AG04450 (cell line): Measurements from ENCODE around the gene SPARC. TPM values are rescaled to one million over a fixed set of nuclear protein-coding genes. Genes with fewer than 3 reads are reported as not detected.

ENCODE experiments used
- CTCF ChIA-PET: fragments of 300-600, 350-600 bp; formaldehyde crosslinking; extraction: SDS; loops from one replicate; lab custom pipeline; 2022; ENCODE audit warnings: antibody characterized with exemption, inconsistent platforms; lab: Charles Lee
- POLR2A ChIA-PET: fragments of 350-600 bp; formaldehyde crosslinking; extraction: SDS; loops from one replicate; lab custom pipeline; 2021; ENCODE audit warnings: antibody characterized with exemption, inconsistent platforms; lab: Yijun Ruan, JAX
- DNase-seq: peaks from one replicate; pipeline ENCODE4 v3.0.0-alpha.2; 2011; ENCODE audit warnings: low read depth, low spot score
- H3K27ac ChIP-seq: one replicate; pipeline ENCODE4 v1.5.1; 2012; ENCODE audit warnings: low read depth, low read length, control low read depth
- H3K27me3 ChIP-seq: one replicate; pipeline ENCODE4 v1.6.0; 2012; ENCODE audit warnings: low read length; ENCODE audit not compliant: control insufficient read depth, insufficient read depth
- H3K4me3 ChIP-seq: 2 replicates; pipeline ENCODE4 v1.5.1; 2011; ENCODE audit warnings: mild to moderate bottlenecking, low read depth, low read length, control low read depth
- H3K9me3 ChIP-seq: 2 replicates; pipeline ENCODE4 v1.5.1; 2012; ENCODE audit warnings: low read length; ENCODE audit not compliant: control insufficient read depth, insufficient read depth
- polyA plus RNA-seq: library from polyadenylated mRNA; depleted of rRNA; stranded (reverse); fragments of >200 nt; gene quantifications from 2 replicates; pipeline ENCODE4 v1.2.3, GENCODE V29; 2011
- TF ChIP-seq, protein P1 (sequence below): IDR thresholded peaks from 2 replicates; pipeline ENCODE4 v1.5.1; 2011; ENCODE audit warnings: low read depth, low read length, control low read depth, inconsistent platforms

Gene SPARC
- polyA plus RNA-seq, 1 experiment: 5,773 TPM

DNA sequence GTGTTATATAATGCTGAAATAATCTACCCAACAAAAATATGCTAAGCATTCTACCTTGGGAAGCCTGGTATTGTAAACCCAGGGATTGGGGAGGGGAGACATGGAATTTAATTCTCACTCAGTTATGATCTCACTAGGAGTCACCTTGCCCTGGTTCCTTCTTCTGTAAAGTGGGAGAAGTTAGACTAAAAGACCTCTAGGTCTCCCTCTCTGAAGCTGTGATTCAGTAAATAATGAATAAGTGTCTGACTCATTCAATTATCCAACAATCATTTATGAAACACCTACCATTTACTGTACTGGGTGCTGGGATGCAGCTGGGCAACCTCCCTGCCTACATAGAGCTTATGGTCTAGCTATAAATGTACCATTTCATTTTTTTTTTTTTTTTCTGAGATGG is 20.2 kb upstream of the SPARC start:
- no peak for DNase-seq
- CTCF ChIA-PET: interaction anchor here (0.8 to 1.2 kb wide), 3 partner anchors 11 to 34 kb away, joined by 3 to 5 read pairs (median 3); no protein-coding TSS in a partner anchor

DNA sequence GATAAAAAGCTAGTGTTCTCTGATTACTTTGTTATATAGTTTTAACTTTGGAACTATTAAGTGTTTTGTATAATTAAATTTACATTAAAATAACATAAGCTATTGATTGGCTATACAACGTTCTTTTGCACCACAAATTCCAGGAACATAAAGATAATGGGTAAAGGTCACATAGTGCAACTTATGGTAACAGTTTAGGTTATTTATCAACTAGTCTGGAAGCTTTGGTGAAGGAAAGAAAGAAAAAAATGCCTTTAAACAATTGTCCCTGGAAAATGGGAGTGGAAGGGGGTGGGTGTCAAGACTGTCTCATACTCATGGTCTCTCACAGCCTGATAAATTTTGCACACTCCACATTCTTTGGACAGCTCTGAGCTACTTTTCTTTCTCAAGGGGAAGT is 17.1 kb upstream of the SPARC start:
- Histone ChIP-seq H3K9me3 (no peaks in the 10 kb centered on the region), H3K27me3 (no peaks in the 10 kb centered on the region), H3K27ac (no peak overlapping the region), H3K4me3 (no peak overlapping the region)
- ChIA-PET CTCF (interaction anchor here (0.6 to 1.3 kb wide), 5 partner anchors 11 to 67 kb away, joined by 3 to 6 read pairs (median 3); no protein-coding TSS in a partner anchor), POLR2A (interaction anchor here (1.4 kb wide), 2 partner anchors 17 to 43 kb away, joined by 5 to 6 read pairs; partner anchors contain the start of gene SPARC)
- TF ChIP-seq, protein P1, sequence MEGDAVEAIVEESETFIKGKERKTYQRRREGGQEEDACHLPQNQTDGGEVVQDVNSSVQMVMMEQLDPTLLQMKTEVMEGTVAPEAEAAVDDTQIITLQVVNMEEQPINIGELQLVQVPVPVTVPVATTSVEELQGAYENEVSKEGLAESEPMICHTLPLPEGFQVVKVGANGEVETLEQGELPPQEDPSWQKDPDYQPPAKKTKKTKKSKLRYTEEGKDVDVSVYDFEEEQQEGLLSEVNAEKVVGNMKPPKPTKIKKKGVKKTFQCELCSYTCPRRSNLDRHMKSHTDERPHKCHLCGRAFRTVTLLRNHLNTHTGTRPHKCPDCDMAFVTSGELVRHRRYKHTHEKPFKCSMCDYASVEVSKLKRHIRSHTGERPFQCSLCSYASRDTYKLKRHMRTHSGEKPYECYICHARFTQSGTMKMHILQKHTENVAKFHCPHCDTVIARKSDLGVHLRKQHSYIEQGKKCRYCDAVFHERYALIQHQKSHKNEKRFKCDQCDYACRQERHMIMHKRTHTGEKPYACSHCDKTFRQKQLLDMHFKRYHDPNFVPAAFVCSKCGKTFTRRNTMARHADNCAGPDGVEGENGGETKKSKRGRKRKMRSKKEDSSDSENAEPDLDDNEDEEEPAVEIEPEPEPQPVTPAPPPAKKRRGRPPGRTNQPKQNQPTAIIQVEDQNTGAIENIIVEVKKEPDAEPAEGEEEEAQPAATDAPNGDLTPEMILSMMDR: no peak
- DNase-seq: no peak

More for the DNA sequence above, 20.2 kb upstream of the SPARC start:
- TF ChIP-seq, protein P1: no peak
- no peaks in the 10 kb centered on the region for H3K27me3 ChIP-seq
- H3K9me3 ChIP-seq: no peaks in the 10 kb centered on the region
- no peak overlapping the region for H3K27ac ChIP-seq
- POLR2A ChIA-PET: interaction anchor here (1.1 to 1.6 kb wide), 7 partner anchors 8 to 33 kb away, joined by 3 to 11 read pairs (median 5); partner anchors contain the start of gene SPARC
- no peak overlapping the region for H3K4me3 ChIP-seq

DNA sequence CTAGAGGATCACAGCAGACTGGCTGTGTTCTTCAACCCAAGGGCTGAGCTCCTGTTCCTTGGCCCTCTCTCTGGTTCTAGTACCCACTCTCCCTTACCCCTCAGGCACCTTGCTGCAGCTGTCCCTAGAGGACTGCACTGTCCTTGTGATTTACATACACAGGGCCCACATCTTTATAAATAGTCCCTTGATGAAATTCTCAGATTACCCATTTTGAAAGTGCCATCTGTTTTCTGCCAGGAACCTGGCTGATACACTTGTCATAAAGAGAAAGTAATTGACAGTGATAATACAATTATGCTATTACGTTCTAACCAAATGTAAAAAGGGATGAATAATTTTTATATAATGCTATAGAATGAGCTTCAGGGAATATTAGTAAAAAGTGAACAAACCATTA is 16.5 kb upstream of the SPARC start:
- Histone ChIP-seq H3K27ac (no peak overlapping the region), H3K27me3 (no peaks in the 10 kb centered on the region), H3K9me3 (no peaks in the 10 kb centered on the region), H3K4me3 (no peak overlapping the region)
- ChIA-PET POLR2A (interaction anchor here (1.4 kb wide), 2 partner anchors 17 to 43 kb away, joined by 5 to 6 read pairs; partner anchors contain the start of gene SPARC), CTCF (interaction anchor here (0.6 to 1.3 kb wide), 5 partner anchors 12 to 68 kb away, joined by 3 to 6 read pairs (median 3); no protein-coding TSS in a partner anchor)
- no peak for DNase-seq
- TF ChIP-seq, protein P1: no peak

DNA sequence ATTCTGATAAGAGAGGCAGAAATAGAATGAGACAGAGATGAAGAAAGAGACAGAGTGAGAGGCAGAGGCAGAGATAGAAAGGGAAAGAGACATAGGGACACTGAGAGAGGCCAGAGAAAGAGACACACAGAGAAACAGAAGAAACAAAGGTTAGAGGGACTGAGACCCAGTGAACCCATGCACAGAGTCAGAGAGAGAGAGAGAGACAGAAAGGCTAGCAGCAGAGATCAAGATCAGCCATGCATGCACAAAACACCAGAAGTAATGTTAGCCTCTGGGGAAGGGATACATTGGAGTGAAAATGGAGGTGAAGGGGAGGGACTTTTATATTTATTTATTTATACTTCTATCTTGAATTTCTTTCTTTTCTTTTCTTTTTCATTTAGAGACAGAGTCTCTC is 14.1 kb upstream of the SPARC start:
- POLR2A ChIA-PET: no interaction called here
- no peaks in the 10 kb centered on the region for H3K9me3 ChIP-seq
- CTCF ChIA-PET: interaction anchor here (3.6 kb wide), 1 partner anchor 18 kb away, joined by 9 read pairs; no protein-coding TSS in a partner anchor
- TF ChIP-seq, protein P1: no peak
- peak overlapping the region; percentile 3 for H3K27ac ChIP-seq
- H3K27me3 ChIP-seq: no peaks in the 10 kb centered on the region
- H3K4me3 ChIP-seq: no peak overlapping the region
- no peak for DNase-seq

DNA sequence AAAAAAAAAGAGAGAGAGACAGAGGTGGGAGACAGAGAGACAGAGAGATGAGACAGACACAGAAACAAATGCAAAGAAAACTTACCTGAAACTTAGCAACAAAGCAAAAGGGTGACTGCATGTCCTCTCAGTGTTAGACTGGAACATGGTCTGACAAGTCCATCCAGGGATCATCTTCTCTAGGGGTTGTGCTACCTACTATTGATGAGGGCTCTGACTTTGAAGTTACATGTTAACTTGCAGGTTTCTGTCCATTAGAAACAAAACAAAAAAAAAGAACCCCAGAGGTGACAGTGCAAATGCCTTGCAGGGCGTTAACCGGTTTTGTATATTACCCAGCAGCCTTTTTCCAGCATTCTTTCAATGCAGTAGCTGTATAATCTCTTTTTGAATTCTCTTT is 13.6 kb upstream of the SPARC start:
- H3K27me3 ChIP-seq: no peaks in the 10 kb centered on the region
- TF ChIP-seq, protein P1: no peak
- POLR2A ChIA-PET: interaction anchor here (1.4 to 6.9 kb wide), 5 partner anchors 7 to 30 kb away, joined by 6 to 272 read pairs (median 15); partner anchors contain the start of gene SPARC
- DNase-seq: no peak
- H3K9me3 ChIP-seq: no peaks in the 10 kb centered on the region
- peak overlapping the region; percentile 100 for H3K27ac ChIP-seq
- CTCF ChIA-PET: interaction anchor here (1.1 to 3.6 kb wide), 3 partner anchors 9 to 41 kb away, joined by 4 to 9 read pairs (median 6); no protein-coding TSS in a partner anchor
- no peak overlapping the region for H3K4me3 ChIP-seq
